Measurements from ENCODE around the gene TOP1. TPM values are rescaled to one million over a fixed set of nuclear protein-coding genes. Genes with fewer than 3 reads are reported as not detected.

TOP1 gene
- total RNA-seq, 1 donor from 2014 or later, result 52.0 TPM

DNA sequence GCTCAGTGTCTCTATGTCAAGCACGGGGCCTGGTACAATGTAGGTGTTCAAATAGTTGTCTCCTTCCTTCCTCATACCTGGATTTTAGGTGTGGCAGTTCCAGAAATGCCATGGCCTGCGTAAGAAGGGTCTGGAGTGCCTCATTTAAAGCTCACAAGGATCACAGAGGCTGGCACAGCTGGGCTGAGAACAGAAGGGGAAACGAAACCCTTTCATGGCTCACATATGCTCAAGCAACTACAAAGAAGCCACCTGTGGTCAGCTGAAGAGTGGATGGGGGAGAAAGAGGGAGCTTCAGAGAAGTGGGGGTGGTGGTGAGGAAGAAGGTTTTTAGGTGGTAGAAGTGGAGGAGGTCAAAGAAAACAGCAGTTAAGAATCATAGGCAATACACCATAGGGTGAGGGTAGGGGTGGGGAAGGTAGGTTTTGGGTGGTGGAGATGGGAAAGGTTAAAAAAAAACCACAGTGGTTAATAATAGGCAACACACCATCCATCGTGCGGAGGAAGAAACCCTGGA is 17.0 kb upstream of the TOP1 start:
- Histone ChIP-seq H3K36me3 (no peaks in the 10 kb centered on the region), H3K27me3 (ENCODE audit: low read depth) (no peaks in the 10 kb centered on the region), H3K4me1 (peaks cover 36% of the 10 kb centered on the region), H3K9me3 (no peaks in the 10 kb centered on the region), H3K27ac (peak overlapping the region; percentile 80), H3K4me3 (no peak overlapping the region)
- DNase-seq (peak; percentile 61), ATAC-seq (peak; percentile 88 to 91)
- intact Hi-C loops (cut with DNase I), result no loop called here
- TF ChIP-seq, protein P1, sequence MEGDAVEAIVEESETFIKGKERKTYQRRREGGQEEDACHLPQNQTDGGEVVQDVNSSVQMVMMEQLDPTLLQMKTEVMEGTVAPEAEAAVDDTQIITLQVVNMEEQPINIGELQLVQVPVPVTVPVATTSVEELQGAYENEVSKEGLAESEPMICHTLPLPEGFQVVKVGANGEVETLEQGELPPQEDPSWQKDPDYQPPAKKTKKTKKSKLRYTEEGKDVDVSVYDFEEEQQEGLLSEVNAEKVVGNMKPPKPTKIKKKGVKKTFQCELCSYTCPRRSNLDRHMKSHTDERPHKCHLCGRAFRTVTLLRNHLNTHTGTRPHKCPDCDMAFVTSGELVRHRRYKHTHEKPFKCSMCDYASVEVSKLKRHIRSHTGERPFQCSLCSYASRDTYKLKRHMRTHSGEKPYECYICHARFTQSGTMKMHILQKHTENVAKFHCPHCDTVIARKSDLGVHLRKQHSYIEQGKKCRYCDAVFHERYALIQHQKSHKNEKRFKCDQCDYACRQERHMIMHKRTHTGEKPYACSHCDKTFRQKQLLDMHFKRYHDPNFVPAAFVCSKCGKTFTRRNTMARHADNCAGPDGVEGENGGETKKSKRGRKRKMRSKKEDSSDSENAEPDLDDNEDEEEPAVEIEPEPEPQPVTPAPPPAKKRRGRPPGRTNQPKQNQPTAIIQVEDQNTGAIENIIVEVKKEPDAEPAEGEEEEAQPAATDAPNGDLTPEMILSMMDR (IDR thresholded peaks at IDR 0.05), result no peak

DNA sequence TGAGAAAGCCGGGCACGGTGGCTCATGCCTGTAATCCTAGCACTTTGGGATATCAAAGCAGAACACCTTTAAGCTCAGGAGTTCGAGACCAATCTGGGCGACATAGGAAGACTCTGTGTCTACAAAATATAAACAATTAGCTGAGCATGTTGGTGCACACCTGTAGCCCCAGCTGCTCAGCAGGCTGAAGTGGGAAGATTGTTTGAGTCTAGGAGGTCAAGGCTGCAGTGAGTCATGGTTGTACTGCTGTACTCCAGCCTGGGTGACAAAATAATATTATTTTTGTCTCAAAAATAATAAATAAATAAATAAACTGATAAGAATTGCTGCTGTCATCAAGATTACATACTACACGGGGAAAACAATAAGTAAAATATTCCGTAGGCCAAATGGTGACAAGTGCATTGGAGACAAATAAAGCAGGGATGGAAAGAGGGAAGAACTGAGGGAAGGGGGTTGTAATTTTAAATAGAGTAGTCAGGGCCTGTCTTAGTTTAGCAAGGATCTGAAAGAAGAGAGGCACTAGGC is 14.0 kb upstream of the TOP1 start:
- intact Hi-C loops (cut with DNase I), result no loop called here
- Histone ChIP-seq H3K27ac (no peak overlapping the region), H3K27me3 (ENCODE audit: low read depth) (no peaks in the 10 kb centered on the region), H3K36me3 (no peaks in the 10 kb centered on the region), H3K4me3 (no peak overlapping the region), H3K9me3 (no peaks in the 10 kb centered on the region), H3K4me1 (peaks cover 16% of the 10 kb centered on the region)
- DNase-seq (no peak), ATAC-seq (no peak)
- TF ChIP-seq, protein P1 (IDR thresholded peaks at IDR 0.05), result no peak

DNA sequence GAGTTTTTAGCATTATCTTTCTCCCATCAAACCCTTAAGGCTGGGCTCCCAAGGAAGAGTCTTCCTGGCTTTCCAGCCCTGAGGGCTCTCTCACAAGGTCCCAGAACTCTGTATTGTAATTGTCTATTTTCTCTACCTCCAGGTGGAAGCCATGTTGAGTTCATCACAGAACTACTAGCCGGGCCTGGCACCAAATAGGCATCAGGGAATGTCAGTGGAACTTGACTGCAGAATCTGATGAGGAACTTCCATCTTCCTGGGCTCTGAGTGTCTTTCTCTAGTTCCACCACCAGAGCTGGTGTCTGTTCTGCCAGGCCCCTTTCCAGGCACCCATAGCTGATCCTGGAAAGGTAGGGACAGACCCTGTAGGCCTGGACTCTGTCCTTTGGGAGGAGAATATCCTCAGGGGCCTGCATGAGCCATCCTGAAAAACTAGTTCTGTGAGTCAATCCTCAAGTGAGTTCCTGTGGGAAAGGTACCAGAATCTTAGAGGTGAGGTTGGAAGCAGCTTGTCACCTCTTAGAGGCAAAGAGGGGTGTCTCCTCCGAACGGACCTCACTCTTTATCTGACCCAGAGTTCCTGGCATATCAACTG is 11.1 kb upstream of the TOP1 start:
- intact Hi-C loops (cut with DNase I), result no loop called here
- Histone ChIP-seq H3K4me3 (no peak overlapping the region), H3K27me3 (ENCODE audit: low read depth) (no peaks in the 10 kb centered on the region), H3K36me3 (no peaks in the 10 kb centered on the region), H3K9me3 (no peaks in the 10 kb centered on the region), H3K4me1 (peaks cover 10% of the 10 kb centered on the region), H3K27ac (no peak overlapping the region)
- DNase-seq (no peak), ATAC-seq (peak; percentile 21 to 49)
- TF ChIP-seq, protein P1 (IDR thresholded peaks at IDR 0.05), result no peak

DNA sequence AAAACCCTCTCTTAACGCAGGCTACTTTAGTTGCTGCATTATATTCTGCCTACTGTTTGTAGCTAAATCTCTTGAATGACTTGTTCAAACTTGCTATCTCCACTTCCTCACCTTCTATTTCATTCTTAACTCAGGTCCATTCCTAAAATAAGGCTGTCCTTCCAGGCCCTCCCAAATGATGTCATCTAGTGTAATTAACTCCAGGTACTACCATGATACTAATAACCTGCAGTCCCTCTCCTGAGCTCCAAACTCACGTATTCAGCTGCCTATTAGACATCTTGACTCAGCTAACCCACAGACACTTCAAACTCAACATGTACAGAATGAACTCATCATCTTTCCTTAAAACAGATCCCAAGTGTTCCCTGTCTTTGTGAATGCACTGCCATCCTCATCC is 10.5 kb upstream of the TOP1 start:
- DNase-seq, result no peak
- Histone ChIP-seq H3K4me1 (peaks cover 4% of the 10 kb centered on the region), H3K36me3 (no peaks in the 10 kb centered on the region), H3K4me3 (no peak overlapping the region), H3K27me3 (ENCODE audit: low read depth) (no peaks in the 10 kb centered on the region), H3K9me3 (no peaks in the 10 kb centered on the region), H3K27ac (no peak overlapping the region)
- TF ChIP-seq, protein P1 (IDR thresholded peaks at IDR 0.05), result no peak
- intact Hi-C loops (cut with DNase I), result no loop called here
- ATAC-seq, result no peak

DNA sequence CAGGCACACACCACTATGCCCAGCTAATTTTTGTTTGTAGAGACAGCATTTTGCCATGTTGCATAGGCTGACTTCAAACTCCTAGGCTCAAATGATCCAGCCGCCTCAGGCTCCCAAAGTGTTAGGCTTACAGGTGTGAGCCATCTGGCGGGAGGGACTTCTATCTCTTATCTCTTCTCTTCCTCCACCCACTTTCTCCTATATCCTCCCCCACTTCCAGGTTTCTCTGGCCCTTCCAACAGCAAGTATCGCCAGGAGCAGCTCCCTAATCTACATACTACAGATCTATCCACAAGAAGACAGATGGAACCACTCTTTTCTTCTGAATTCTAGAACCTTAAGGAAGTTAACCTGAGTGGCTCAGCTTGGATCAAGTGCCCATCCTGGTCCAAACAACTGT is 5.1 kb upstream of the TOP1 start:
- intact Hi-C loops (cut with DNase I), result no loop called here
- H3K4me3 ChIP-seq, result no peak overlapping the region

More for the DNA sequence above, 5.1 kb upstream of the TOP1 start:
- TF ChIP-seq, protein P1 (IDR thresholded peaks at IDR 0.05), result no peak
- Histone ChIP-seq H3K27ac (no peak overlapping the region), H3K9me3 (no peaks in the 10 kb centered on the region), H3K4me1 (peaks cover 9% of the 10 kb centered on the region), H3K27me3 (ENCODE audit: low read depth) (no peaks in the 10 kb centered on the region), H3K36me3 (no peaks in the 10 kb centered on the region)
- DNase-seq (no peak), ATAC-seq (no peak)
